Activated gamma-delta T cell (primary cell): Measurements from ENCODE around the gene KCNQ5.
"Not testable (repeated sequence)": the region's sequence is repeated elsewhere in the genome, so short reads cannot be mapped to it uniquely, and the experiment has no call there.

Experiments used
- DNase-seq: peaks from one replicate; lab custom pipeline; 2025; lab: John Stamatoyannopoulos, UW

KCNQ5 gene

GRCh38 chr6:72841195-72841594, 219.3 kb downstream of the KCNQ5 start:
- DNase-seq = no peak

DNA sequence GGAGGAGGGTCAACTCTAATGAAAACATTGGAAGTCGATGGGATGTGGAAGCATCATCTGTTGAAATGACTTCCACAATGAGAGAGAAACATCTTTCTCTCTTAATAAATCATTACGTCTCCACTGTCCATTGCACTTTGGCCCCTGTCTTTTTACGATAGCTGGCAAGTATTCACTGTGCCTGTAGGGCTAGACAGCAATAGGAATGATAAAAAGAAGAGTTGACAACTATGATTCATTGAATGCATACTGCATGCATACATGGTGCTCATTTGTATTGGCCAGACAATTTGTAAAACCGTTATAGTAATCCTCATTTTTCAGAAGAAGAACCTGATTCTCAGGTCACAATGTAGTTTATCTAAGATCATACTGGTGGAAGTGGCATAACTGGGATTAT, 220.3 kb downstream of the KCNQ5 start:
- DNase-seq = no peak

DNA sequence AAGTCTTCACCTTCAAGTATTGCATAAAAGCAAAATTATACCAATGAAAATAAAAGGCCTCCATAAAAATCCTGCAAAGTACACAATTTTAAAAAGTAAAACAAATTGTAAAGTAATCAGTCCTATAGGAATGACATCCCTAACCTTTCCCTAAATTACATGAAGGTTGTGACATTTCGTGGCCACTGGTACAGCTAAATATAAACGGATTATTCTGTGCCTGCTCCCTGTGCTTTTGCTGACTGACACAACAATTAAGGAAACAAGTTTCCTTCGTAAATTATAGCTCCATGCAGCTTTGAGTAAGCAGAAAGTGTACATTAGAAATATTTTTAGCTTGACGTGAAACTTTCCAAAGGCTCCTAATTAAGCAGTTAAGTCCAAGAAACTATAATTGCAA, 222.8 kb downstream of the KCNQ5 start:
- no peak for DNase-seq

- DNase-seq = no peak
These were observed 227.5 kb downstream of the KCNQ5 start for GRCh38 chr6:72849346-72849745.

GRCh38 chr6:72850040-72850439, 228.2 kb downstream of the KCNQ5 start:
- DNase-seq = no peak

GRCh38 chr6:72850469-72850868, 228.6 kb downstream of the KCNQ5 start:
- DNase-seq = no peak

GRCh38 chr6:72855471-72855870, 233.6 kb downstream of the KCNQ5 start:
- no peak for DNase-seq

DNA sequence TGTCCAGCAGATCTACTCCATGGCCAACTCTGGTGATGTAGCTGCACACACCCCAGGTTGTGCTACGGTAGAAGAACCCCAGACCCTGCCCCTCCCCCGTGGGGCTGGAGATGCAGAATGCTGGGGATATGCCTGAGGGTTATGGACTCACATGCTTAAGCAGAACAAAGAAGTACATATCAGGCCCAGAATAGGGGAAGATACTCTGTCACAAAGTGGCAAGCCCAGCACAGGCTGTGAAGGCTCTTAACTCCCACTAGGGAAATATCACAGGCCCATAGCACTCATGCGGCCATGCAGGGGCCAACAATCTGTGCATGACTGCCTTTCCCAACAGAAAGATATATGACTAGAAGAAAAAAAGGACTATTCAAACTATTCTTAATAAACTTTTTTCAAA, 234.9 kb downstream of the KCNQ5 start:
- DNase-seq = no peak

DNA sequence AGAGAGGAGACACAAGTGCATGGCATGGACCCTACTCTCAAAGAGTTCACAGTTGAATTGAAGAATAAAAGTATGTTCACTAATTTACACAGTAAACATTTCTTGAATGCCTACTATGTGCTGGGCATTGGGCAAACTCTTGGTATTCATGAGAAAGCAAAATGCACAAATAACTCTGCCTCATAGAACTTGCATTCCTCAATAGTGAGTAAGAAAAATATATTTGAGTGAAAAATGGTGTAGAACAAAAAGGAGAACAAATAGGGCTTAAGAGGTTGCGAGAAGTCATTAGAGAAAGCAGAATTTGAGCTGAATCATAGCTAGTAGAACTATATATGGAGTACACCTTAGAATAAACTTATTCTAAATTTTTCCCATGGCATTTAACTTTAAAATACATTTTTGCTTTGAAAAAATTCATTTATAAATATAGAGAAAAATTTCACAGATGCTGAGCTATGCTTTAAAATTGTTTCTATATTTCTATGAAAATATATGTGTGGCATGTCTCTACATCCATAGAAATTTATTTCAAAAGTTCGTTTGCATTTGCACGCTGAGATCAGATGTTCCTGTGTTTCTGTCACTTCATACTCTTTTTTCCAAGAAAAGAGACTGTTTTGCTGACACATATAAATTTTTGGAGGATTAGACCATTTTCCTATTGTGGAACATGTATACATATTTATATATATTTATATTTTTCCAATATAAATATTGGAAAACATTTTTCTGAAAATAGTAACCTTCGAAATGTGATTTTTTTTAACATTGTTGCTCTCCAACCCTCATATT, 236.1 kb downstream of the KCNQ5 start:
- DNase-seq = no peak

DNA sequence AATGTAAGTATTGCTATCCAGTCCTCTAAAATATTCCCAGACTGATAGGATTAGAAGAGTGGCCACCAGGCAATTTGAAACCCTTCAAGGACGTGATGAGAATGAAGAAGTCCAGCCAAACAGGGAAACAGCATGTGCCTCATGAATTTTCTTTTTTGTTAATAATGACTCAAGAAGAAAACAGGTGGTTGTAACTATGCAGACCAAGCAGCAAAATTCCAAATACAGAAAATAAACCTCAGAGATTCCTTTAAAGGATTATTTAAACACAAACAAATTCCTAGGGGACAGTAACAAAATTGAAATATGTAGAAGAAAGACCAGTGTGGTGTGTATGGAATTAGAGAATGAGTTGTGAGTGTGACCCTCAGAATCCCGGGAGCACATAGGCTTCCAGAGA, 239.2 kb downstream of the KCNQ5 start:
- no peak for DNase-seq

GRCh38 chr6:72861935-72862432, 240.1 kb downstream of the KCNQ5 start:
- no peak for DNase-seq

DNA sequence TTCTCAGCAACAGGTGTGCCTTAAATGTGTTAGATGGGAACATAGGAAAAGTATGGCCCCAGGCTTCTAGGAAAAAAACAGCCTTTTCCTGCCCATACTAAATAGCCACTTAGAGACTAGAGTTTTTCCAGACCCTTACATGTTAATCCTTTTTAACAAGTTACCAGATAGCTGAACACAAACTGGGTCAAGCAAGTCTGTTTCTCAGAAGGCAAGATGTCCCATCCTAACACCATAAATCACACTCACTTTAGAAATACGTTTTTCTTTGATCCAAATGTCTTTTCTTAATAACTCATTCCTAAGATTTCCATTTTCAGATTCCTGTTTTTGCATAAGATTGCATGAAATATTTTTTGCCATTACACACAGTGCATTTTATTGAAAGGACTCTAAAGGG, 241.3 kb downstream of the KCNQ5 start:
- no peak for DNase-seq

- no peak for DNase-seq
These were observed 242.4 kb downstream of the KCNQ5 start for GRCh38 chr6:72864236-72864635.

GRCh38 chr6:72864799-72865198, 242.9 kb downstream of the KCNQ5 start:
- DNase-seq = no peak

GRCh38 chr6:72865467-72865866, 243.6 kb downstream of the KCNQ5 start:
- DNase-seq = no peak

GRCh38 chr6:72869621-72870020, 247.8 kb downstream of the KCNQ5 start:
- no peak for DNase-seq

- no peak for DNase-seq
These were observed 251.6 kb downstream of the KCNQ5 start for GRCh38 chr6:72873433-72873832.

- no peak for DNase-seq
These were observed 254.4 kb downstream of the KCNQ5 start for GRCh38 chr6:72876256-72876655.

DNA sequence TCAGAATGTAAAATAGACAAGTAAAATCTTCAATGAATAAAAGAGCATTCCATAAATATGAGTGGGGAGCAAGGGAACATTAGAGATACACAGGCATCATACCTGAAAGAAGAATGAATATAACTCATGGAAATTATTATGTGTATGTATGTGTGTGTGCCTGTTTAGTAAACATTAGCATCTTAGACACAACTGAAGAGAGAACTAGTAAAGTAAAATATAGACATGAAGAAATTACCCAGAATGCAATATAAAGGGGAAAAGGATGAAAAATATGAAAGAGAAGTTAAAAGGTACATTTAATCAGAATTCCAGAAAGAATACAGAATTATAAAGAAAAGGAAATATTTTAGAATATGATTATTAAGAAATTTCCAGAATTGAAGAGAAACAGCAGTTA, 264.3 kb downstream of the KCNQ5 start:
- no peak for DNase-seq

- no peak for DNase-seq
These were observed 268.4 kb downstream of the KCNQ5 start for GRCh38 chr6:72890233-72890632.

DNA sequence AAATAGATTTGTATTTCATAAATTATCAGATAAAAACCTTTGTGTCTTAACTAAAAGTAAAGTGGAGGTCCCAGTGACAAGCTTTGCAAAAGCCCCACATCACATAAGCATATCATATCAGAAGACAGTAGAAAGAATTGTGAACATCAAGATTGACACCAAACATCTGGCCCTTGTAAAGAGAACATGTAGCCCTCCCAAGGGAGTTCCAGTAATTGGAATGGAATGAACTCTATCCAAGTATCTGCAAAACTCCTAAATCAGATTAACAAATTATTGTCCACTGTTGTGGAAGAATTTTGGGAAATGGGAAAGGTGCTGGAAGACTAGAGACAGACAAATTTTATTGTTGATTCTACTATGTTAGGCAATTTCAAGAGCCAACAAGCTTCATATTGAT, 268.8 kb downstream of the KCNQ5 start:
- DNase-seq = no peak

- DNase-seq = no peak
These were observed 271.0 kb downstream of the KCNQ5 start for GRCh38 chr6:72892901-72893300.

DNA sequence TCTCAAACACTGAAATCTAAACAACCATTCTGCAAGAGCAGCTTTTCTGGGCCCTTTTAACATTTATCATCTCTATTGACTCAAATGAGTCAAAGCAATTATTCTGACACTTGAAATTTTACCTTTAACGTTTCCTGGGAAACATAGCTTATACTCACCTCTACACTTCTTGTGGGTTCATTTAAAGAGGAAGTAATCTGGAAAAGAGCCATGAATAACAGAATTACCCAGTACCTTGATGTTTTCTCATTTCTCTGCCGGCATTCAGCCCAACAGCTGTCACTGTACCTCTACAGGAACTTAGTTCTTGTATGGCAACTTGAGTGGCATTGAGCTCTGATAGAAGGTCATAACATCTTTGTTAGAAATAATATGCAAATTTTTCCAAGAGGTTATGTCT, 272.2 kb downstream of the KCNQ5 start:
- no peak for DNase-seq

- DNase-seq = not testable (repeated sequence)
These were observed 276.4 kb downstream of the KCNQ5 start for GRCh38 chr6:72898313-72898712.
